GM19025 (cell line): ENCODE results near the gene FAM107A.

Experiments used
- ATAC-seq: cut with Tn5 transposase; IDR thresholded peaks from one replicate; pipeline ENCODE4 v1.9.1; 2021; ENCODE audit warnings: mild to moderate bottlenecking, low read depth, moderate library complexity; ENCODE audit not compliant: unreplicated experiment

FAM107A gene

GRCh38 chr3:58521917-58522631, 55.1 kb downstream of the FAM107A start:
- no peak for ATAC-seq

- no peak for ATAC-seq
Measured at GRCh38 chr3:58521336-58521670, 55.9 kb downstream of the FAM107A start.

- no peak for ATAC-seq
Measured at GRCh38 chr3:58520403-58521335, 56.5 kb downstream of the FAM107A start.

- no peak for ATAC-seq
Measured at GRCh38 chr3:58519668-58520402, 57.4 kb downstream of the FAM107A start.

GRCh38 chr3:58518291-58518789, 58.9 kb downstream of the FAM107A start:
- ATAC-seq = no peak

- no peak for ATAC-seq
Measured at GRCh38 chr3:58514405-58514804, 62.8 kb downstream of the FAM107A start.
